ENCODE results near the gene CD72.
"Not testable (repeated sequence)": the region's sequence is repeated elsewhere in the genome, so short reads cannot be mapped to it uniquely, and the experiment has no call there.

Gene CD72

DNA sequence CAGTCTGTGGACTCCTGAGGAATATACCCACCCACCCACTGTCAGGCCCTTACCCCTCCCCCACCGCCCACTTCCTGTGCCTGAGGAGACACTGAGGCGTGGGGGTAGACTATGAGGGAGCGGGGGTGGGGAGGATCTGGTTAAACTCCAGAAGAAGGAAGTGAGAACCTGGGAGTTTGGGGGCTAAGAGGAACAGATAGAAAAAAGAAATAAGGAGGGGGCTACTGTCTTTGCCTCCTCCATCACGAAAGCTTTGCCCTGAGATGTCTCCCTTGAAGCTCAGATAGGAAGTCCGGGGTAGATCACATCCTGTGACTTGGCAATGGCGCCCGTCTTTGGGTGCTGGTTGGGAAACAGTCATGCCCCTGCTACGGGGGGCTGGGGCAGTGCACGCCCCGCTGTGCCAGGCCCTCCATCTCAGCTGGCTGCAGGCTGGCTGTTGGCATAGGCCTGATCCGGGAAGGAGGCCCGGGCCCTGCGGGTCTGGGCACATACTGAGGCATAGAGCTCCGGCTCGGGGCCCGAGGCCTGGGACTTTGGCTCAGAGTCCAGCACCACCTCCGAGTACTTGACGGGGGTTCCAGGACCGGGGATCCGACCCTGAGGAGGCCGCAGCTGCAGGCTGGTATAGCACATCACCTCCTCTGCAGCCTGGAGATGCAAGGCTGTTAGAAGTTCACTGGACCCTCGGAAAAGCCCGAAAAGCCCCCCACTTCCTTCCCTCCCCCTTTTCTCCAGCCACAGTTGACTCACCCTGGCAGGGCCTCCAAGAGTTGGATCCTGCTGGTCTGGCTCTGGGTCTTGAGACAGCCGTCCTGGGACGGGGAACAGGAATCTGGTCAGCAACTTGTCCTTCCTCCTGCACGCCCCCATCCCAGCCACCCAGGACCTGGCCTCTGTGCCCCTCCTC lies 31.5 kb upstream of the CD72 start:
- DNase-seq = no peak

DNA sequence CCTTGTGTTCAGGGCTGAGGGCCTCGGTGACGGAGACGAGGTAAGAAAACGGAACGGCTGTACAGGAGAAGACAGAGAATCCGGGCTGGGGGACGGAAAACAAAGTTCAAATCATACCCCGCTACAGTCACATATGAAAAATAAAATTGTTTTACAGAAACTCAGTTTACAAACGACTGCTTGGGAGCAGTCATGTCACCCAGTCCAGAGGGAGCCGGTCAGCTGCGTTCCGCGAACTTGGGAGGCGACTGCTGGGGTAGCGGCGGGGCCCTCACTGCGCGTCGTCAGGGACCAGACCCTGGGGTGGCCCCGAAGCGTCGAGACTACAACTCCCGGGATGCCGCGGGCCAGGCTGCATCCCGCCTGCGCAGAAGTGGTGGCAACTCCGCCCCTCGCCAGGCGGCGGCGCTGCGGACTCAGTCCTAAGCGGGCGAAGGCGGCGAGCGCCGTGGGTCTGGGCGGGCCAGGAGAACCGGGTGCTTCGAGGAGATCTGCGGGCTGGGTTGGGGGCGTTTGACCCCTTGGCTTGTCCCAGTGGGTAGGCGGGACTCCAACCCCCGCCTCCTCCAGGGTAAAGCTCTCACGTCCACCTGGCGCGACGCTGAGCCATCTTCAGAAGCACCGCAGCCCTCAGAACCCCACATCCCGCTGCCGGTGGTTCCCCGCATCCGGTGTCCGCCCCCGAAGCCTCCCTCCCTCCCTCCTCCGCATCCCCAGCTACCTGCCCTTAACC lies 28.5 kb upstream of the CD72 start:
- DNase-seq = peak; percentile 37

DNA sequence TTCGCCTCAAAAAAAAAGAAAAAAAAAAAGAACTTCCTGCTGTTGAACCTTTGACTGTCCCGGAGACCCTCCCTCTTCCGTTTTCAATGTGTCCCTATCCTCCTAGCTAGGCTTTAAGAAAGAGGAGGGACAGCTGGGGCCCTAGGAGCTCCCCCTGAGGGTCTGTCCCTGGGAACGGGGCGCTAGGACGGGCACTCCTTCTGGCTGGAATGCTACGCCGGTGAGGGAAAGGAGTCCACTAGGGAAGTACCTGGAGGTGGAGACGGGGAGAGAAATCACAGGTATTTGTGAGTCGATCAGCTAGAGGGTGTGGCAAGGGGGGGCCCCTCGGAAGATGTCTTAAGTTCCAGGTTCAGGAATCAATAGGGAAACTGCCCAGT lies 27.9 kb upstream of the CD72 start:
- DNase-seq = no peak

DNA sequence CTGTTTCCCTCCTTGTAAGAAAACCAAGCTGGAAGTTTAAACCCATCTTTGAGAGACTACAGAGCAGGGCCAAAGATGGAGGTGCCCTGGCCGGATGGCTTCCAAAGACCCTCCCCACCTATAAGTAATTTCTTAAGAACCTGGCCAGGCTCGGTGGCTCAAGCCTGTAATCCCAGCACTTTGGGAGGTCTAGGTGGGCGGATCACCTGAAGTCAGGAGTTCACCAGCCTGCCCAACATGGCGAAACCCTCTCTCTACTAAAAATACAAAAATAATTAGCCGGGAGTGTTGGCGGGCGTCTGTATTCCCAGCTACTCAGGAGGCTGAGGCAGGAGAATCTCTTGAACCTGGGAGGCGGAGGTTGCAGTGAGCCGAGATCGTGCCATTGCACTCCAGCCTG lies 27.5 kb upstream of the CD72 start:
- not testable (repeated sequence) for DNase-seq

DNA sequence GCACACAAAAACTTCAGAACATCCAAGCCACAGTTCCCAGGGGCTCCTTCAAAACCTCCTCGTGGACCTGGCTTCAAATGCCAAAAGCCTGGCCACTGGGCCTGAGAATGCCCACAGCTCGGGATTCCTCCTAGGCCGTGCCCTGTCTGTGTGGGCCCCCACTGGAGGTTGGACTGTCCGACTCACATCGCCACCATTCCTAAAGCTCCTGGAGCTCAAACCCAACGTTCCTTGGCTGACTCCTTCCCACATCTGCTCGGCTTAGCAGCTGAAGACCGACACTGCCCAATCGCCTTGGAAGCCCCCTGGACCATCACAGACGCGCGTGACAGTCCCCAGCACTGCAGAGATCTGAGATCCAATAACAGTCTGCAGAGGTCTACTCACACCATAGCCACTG lies 24.8 kb upstream of the CD72 start:
- no peak for DNase-seq

DNA sequence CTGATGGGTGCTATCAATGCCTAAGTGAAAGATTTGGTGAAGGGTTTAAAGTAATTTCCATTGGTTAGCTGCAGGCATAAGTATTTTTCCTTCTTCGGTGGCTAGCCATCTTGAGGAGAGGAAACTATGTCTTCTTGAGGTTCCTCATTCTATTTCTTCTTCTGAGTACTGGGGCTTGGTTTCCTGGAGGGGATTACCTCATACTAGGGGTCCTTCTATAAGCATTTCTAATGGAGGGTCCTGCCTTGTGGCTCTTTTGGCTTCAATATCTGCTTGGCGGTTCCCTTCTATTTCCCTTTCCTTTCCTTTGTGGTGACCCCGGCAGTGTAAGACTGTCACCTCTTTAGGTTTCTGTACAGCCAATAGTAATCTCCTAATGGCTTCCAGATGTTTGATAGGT lies 23.3 kb upstream of the CD72 start:
- DNase-seq = not testable (repeated sequence)

DNA sequence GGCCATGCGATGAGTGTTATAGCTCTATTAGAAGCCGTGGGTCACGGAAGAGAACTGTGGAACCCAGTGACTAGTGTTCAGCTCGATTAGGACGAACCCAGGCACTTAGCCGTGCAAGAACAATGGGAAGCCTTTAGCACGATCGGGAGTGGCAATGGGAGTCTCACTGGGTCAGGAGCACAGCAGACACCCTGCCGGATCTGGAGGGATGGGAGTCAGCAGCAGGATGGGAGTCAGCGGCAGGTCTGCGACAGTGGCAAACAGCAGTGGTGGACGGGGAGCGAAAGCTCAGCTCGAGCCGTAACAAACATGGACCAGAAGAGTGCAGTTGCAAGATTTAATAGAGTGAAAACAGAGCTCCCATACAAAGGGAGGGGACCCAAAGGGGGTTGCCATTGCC lies 22.2 kb upstream of the CD72 start:
- not testable (repeated sequence) for DNase-seq

DNA sequence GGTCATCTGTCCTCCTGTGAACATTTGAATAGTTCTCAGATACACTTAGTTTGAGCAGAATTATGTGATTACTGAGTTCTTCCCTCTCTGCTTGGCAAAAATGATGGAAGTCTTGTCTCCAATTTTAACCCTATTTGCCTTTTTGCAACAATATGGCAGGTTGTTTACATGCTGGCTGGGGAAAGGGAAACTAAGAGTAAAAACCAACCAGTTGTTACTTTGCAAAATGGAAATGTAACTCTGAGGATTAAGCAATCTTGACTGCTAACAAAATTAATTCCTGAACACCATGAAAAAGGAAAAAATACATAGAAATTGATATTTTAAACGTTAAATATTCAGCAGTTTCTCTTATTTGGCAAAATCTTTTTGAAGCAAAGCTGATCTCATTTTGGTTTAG lies 21.4 kb upstream of the CD72 start:
- DNase-seq = no peak

DNA sequence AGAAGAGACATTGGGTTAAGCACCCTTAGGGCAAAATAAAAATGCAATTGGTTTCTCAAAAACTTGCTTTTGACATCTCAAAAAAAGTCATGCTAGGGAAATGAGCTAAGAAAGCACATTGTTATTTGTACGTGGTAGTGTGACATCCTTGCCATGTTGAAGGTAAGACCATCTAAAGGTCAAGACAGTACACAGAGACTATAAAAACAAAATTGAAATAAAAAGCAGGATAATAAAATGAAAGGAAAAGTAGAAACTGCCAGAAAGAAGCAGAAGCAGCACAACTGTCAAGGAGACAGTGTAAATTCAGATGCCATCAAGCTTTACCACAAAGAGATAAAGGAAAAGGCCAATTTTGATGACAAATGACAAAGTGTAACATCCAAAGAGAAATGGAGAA lies 21.0 kb upstream of the CD72 start:
- not testable (repeated sequence) for DNase-seq

DNA sequence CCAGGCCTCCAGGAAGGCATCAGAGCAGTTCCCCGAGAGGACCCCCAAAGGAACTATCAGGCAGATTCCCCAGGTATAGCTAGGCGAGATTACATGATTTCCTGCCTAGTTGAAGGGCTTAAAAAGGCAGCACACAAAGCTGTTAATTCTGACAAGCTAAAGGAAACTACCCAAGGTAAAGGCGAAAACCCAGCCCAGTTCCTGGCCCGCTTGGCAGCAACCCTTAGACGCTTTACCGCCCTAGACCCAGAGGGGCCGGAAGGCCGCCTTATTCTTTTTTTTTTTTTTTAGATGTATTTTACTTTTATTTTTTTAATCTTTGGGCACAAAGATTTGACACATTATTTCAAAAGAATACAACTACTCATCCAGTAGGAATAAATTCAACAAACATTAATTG lies 20.5 kb upstream of the CD72 start:
- DNase-seq = not testable (repeated sequence)

DNA sequence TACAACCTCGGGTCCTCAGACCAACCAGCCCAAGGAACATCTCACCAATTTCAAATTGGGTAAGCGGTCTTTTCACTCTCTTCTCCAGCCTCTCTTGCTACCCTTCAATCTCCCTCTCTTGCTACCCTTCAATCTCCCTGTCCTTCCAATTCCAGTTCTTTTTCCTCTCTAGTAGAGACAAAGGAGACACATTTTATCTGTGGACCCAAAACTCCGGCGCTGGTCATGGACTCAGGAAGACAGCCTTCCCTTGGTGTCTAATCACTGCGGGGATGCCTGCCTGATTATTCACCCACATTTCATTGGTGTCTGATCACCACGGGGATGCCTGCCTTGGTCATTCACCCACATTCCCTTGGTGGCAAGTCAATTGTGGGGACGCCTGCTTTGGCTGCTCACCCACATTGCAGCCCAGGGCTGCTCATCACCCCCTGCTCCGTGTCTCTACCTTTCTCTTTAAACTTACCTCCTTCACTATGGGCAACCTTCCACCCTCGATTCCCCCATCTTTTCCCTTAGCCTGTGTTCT lies 19.3 kb upstream of the CD72 start:
- not testable (repeated sequence) for DNase-seq

DNA sequence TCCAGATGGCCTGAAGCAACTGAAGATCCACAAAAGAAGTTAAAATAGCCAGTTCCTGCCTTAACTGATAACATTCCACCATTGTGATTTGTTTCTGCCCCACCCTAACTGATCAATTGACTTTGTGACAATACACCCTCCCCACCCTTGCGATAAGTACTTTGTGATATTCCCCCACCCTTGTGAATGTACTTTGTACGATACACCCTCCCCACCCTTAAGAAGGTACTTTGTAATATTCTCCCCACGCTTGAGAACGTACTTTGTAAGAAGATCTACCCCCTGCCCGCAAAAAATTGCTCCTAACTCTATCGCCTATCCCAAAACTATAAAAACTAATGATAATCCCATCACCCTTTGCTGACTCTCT lies 18.6 kb upstream of the CD72 start:
- not testable (repeated sequence) for DNase-seq

DNA sequence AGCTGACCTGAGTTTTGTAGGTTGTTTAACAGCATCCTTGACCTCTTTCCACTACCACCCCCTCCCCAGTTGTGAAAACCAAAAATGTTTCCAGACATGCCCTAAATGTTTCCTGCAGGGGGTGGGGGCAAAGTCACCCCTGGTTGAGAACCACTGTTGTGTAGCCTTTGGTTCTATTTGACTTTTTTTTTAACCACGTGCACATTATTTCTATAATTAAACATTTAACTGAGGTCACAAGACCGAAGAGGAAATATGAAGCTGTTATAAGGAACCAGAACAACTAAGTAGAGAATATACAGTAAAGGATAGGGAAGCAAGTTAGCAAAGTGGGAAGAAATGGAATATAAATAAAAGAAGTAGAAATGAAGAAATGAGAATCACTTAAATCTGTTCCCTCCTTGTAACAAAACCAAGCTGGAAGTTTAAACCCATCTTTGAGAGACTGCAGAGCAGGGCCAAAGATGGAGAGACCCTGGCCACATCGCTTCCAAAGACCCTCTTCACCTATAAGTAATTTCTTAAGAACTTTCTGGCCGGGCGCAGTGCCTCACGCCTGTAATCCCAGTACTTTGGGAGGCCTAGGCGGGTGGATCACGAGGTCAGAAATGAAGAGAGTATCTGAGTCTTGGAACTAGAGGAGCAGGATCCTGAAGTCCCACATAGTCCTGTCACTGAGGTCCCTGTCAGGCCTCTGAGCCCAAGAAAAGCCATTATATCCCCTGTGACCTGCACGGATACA lies 18.1 kb upstream of the CD72 start:
- no peak for DNase-seq

DNA sequence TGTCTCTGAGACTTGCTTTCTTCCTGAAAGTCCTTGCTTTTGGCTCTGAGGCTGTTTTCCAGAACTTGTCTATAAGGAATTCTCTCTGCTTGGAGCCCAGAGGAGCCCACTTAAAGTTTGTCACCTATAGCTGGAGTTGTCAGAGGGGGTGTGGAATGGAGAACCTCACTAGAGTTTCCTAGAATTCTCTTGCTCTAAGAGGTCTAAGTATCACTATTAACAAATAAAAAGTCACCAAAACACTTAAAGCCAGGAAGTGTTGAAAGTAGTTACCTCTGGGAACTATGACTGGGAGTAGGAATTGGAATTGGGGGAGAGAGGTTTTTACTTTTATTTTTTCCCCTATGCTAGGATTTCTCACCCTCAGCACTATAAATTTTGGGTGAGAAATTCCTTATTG lies 17.5 kb upstream of the CD72 start:
- no peak for DNase-seq

DNA sequence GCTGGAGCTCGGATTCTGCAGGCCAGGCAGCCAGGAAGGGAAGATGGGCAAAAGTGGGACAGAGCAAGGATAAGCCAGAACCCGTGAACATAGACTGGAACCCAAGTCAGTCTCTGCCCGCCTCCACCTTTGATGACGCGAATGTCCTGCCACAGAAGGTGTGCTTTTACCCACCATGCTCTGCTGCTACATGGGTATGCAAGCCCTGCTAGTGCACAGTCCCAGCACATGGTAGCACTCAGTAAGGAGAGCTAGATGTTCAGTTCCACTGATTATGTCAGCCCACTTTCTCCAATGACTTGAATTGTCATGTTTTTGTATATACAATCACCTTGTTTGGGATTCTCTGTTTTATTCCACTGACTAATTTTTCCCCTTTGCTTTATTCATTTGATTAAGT lies 11.4 kb upstream of the CD72 start:
- no peak for DNase-seq

DNA sequence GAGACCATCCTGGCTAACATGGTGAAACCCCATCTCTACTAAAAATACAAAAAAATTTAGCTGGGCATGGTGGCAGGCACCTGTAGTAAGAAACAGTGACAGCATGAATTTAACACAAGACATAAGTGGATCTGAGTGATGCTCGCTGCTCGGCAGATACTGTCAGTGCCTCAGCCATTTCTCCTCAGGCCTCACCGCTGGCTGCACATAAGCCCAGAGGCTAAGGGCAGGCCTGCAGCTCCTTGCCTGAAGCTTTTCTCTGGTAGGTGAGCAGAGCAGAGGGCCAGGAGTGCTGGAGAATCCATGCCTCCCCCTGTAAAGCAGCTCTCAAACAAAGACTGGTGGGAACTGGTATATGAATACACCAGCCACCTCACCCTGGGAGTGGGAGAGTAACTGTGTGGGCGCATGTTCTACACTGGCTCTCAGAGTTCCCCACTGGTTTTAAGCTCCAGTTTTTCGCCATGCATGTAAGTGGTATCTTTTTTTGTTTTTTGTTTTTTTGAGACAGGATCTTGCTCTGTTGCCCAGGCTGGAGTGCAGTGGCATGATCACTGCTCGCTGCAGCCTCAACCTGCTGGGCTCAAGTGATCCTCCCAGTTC lies 10.3 kb upstream of the CD72 start:
- DNase-seq = no peak

DNA sequence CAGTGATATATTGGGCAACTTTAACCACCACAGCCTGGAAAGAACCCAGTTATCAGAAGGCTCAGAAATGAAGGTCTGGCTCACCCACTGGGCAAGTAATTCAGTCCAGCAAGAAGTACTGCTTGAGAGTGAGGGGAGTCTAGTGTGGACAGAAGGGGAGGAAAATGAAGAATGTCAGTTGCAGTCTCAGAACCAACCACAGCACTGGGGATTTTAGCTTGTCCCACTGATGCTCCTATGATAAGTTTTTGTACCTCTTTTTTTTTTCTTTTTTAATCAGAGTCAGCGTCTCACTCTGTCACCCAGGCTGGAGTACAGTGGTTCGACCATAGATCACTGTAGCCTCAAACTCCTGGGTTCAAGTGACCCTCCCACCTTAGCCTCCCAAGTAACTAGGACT lies 9.4 kb upstream of the CD72 start:
- DNase-seq = no peak

DNA sequence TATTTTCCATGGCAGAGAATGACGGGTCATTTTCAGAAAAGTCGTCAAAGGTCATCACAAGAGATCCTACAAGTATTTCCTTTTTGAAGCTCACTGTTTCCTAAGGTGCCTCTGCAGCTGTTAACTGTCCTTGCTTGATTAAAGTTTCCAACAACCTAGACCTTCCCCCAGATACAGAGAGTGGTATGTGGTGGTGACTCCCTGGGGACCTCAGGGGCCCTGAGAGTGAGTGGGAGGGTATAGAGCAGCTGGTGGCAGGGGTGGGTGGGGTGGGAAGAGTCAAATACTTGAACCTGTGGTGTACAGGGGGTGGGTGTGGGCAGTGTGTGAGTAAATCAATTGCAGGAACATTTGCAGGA lies 1.6 kb upstream of the CD72 start:
- no peak for DNase-seq

DNA sequence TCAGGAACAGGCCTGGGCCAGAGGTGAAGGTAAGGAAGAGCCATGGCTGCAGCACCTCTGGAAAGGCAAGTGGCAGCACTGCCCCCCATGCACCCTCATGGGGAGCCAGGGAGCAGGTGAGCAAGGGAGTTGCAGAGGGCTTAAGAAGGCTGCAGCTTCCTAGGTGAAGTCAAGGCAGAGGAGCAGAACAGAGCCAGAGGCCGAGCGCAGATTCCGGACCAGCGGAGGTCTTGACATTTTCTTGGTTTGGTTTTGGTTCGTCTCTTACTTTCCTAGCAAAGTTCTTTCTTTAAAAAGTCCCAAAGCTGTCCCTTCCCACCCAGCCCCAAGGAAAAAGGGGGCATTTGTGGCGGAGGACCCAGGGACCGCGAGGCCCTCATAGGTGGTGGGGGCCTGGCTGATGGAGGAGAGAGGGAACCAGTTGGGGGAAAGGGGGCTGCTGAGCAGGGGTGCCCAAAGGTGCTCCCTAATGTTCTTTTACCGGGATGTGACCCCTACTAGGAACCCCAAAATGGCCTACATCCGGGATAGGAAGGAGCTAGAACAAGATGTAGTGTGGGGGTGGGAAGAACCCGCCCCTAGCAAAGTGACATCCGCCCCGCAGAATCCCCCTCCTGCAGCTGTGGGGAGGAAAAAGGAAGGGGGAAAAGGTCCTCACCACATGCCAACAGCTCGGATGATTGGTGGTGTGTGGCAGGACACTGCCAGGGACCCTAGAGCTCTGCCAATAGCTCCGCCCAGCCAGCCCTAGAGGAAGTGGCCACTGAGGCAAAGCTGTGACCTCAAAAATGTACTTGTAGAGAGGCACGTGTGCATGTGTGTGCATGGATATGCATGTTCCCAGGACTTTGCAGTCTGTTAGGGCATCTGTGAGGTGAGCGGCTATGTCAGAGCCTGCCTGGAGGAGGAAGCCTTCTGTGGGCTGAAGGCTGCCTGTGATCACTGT lies 914 bp upstream of the CD72 start:
- DNase-seq = no peak

DNA sequence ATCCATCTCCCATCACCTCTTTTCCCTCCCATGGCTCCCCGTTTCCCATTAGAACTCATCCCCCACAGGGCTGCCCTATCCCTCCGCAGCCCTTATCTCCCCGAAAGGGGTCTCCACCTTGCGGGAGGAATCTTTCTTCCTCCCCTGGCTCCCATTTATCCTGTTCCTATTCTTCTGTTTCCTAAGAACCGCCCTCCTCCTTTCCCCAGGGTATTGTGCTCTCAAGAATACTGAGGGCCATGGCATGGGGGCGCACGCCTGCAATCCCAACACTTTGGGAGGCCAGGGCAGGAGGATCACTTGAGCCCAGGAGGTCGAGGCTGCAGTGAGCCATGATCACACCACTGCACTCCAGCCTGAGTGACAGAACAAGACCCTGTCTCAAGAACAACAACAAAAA lies 665 bp downstream of the CD72 start:
- no peak for DNase-seq

DNA sequence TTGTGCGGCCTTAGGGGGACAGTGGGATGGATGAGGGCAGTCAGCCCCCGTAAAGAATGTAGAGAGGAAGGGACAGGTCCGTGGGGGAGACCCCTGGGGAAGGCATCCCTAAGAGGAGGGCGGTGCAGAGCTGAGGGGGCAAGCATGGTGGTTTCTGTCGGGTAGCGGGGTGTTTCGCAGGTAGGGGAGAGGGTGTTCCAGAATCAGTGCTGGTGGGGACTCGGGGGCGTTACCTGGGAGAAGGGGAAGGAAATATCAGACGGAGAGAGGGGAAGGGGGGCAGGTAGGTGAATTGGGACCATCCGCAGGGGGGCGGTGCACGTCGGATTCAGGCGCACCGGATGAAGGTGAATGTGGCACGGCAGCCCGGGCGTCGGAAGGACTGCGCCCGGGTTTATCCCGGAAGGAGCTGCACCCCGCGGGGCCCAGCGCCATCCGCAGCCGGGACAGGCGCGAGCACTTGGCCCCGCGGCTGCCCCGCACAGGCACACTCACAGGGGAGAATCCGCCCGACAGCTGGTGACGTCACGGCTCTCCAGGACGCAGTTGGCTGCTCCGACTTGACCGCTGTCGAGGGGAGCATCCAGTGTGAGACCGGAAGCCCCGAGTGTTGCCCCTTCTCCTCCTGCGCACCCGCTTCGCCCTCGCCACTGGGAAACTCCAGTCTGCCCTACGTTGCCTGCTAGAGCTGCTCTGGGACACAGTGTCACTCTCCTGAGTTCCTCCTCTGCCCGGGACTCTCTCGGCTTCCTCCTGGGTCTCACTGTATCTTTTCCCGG lies 1.3 kb downstream of the CD72 start:
- no peak for DNase-seq
